ENCODE results near the gene RNPS1. TPM values are rescaled to one million over a fixed set of nuclear protein-coding genes. Genes with fewer than 3 reads are reported as not detected.

RNPS1 gene
- total and polyA plus RNA-seq, 4 experiments from 2014 or later = 151 to 267 (median 208) TPM

GRCh38 chr16:2297506-2297860 is 29.6 kb upstream of the RNPS1 start:
- intact Hi-C loops (cut with micrococcal nuclease) = no loop called here

DNA sequence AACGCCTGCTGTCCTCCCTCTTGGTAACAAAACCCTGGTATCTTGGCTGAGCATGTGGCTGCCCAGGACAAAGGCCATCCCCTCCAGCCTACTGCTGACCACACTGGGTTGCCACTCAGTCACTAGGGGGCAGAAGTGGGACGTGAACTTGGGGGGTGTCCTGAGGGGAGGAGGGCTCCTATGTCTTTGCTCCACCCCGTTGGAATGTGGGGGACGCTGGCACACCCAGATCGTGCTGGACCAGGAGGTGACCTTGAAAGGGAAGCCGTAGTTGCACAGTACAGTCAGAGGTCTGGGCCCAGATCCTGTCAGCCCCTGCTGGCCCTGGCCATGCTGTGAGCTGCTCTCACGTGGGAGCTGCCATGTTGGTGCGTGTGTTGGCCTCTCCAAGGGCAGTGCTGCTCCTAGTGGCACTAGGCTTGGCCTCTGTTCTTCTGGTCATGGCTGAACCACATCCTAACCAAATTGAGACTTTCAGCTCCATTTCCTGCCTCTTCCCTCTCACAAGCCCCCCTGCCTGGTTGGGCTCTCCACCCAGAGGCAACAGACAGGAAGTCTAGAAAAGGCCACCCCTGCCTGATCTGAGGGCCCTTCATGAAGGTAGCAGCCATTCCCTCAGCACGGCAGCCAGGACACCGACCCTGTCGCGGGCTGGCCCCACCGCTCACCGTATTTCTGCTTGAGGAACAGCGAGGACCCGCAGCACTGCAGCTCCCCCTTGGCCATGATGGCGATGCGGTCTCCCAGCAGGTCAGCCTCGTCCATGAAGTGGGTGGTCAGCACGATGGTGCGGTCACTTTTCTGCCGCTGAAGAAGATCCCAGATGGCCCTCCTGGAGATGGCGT is 29.0 kb upstream of the RNPS1 start:
- POLR2A ChIA-PET (ENCODE audit: partially characterized antibody) = no interaction called here
- intact Hi-C loops (cut with micrococcal nuclease) = no loop called here
- Mint-ChIP-seq H3K27ac (no peak overlapping the region), H3K27me3 (no peaks in the 10 kb centered on the region), H3K4me1 (no peaks in the 10 kb centered on the region), H3K9me3 (no peaks in the 10 kb centered on the region), H3K4me3 (no peak overlapping the region), H3K36me3 (peaks cover 0 to 3% of the 10 kb centered on the region in 2 donors)
- no peak for DNase-seq
- no peaks in the 10 kb centered on the region for H3K27me3 ChIP-seq (ENCODE audit: insufficient read depth, low read length)
- H3K9me3 ChIP-seq (ENCODE audit: control insufficient read depth in 1 of 2, low read length in 2 of 2) = no peaks in the 10 kb centered on the region
- H3K4me3 ChIP-seq (ENCODE audit: low read length in 2 of 2) = no peak overlapping the region
- no peaks in the 10 kb centered on the region for H3K4me1 ChIP-seq (ENCODE audit: insufficient read depth, low read length)
- no peak overlapping the region for H3K27ac ChIP-seq (ENCODE audit: low read depth, low read length)
- no peaks in the 10 kb centered on the region for H3K36me3 ChIP-seq (ENCODE audit: insufficient read depth, low read length)
- CTCF ChIA-PET (ENCODE audit: partially characterized antibody) = interaction anchor here (1.0 kb wide), 1 partner anchor 9 kb away, joined by 3 read pairs; no protein-coding TSS in a partner anchor

More at GRCh38 chr16:2297506-2297860, 29.6 kb upstream of the RNPS1 start:
- H3K27ac Mint-ChIP-seq = no peak overlapping the region
- no peaks in the 10 kb centered on the region for H3K4me1 ChIP-seq (ENCODE audit: insufficient read depth, low read length)
- POLR2A ChIA-PET (ENCODE audit: partially characterized antibody) = no interaction called here
- no peaks in the 10 kb centered on the region for H3K9me3 ChIP-seq (ENCODE audit: control insufficient read depth in 1 of 2, low read length in 2 of 2)
- no peaks in the 10 kb centered on the region for H3K36me3 Mint-ChIP-seq
- DNase-seq = no peak
- CTCF ChIA-PET (ENCODE audit: partially characterized antibody) = no interaction called here
- no peaks in the 10 kb centered on the region for H3K9me3 Mint-ChIP-seq
- H3K27me3 Mint-ChIP-seq = no peaks in the 10 kb centered on the region
- no peaks in the 10 kb centered on the region for H3K36me3 ChIP-seq (ENCODE audit: insufficient read depth, low read length)
- no peak overlapping the region for H3K4me3 Mint-ChIP-seq
- no peak overlapping the region for H3K27ac ChIP-seq (ENCODE audit: low read depth, low read length)
- no peaks in the 10 kb centered on the region for H3K27me3 ChIP-seq (ENCODE audit: insufficient read depth, low read length)
- no peaks in the 10 kb centered on the region for H3K4me1 Mint-ChIP-seq
- H3K4me3 ChIP-seq (ENCODE audit: low read length in 2 of 2) = no peak overlapping the region

DNA sequence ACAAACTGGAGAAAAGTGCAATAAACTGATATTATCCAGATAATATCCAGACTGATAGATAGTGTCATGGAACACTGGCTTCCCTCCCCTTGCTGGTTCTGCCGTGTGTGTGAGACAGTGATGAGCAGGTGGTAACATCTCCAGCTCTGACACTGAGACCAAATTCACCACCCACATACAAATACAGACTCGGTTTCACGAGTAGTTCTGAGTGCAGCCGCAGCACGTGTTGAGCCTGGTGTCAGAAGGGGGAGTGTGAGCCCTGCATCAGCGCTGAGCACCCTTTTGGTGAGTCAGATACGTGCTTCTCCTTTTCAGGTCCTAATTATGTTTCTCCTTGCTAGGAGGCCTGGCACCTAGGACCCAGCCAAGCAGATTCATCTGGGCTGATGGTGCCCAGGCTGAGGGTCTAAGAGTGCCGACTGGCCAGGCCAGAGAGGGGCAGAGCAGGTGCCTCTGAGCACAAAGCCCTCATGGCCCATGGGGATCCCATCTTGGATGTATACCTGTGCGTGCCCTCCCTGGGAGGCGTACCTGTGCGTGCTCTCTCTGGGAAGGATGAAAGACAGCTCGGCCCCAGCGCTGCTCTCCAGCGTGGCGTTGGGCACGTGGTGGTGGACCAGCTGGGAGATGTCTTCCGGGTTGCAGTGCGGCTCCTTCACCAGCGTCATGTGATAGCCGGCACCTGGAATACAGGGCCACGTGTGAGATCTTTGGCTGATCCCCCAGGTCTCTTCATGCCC is 27.3 kb upstream of the RNPS1 start:
- no peaks in the 10 kb centered on the region for H3K27me3 Mint-ChIP-seq

DNA sequence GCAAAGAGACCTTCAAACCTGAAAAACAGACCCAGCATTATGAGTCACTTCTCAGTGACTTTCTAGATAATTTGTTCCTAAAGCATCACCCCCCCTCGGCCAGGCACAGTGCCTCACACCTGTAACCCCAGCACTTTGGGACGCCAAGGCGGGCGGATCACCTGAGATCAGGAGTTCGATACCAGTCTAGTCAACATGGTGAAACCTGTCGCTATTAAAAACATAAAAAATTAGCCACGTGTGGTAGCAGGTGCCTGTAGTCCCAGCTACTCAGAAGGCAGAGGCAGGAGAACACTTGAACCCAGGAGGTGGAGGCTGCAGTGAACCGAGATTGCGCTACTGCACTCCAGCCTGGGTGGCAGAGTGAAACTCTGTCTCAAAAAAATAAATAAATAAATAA is 24.3 kb upstream of the RNPS1 start:
- H3K4me3 Mint-ChIP-seq = no peak overlapping the region
- DNase-seq = no peak
- CTCF ChIA-PET (ENCODE audit: partially characterized antibody) = no interaction called here
- no peaks in the 10 kb centered on the region for H3K9me3 Mint-ChIP-seq
- Histone ChIP-seq H3K4me1 (ENCODE audit: insufficient read depth, low read length) (no peaks in the 10 kb centered on the region), H3K36me3 (ENCODE audit: insufficient read depth, low read length) (no peaks in the 10 kb centered on the region), H3K4me3 (ENCODE audit: low read length in 2 of 2) (no peak overlapping the region), H3K27ac (ENCODE audit: low read depth, low read length) (no peak overlapping the region), H3K27me3 (ENCODE audit: insufficient read depth, low read length) (no peaks in the 10 kb centered on the region), H3K9me3 (ENCODE audit: control insufficient read depth in 1 of 2, low read length in 2 of 2) (no peaks in the 10 kb centered on the region)
- intact Hi-C loops (cut with micrococcal nuclease) = no loop called here
- no peaks in the 10 kb centered on the region for H3K4me1 Mint-ChIP-seq
- H3K27me3 Mint-ChIP-seq = no peaks in the 10 kb centered on the region
- POLR2A ChIA-PET (ENCODE audit: partially characterized antibody) = no interaction called here
- H3K36me3 Mint-ChIP-seq = peaks cover 8 to 9% of the 10 kb centered on the region in 2 donors
- no peak overlapping the region for H3K27ac Mint-ChIP-seq

More for the DNA sequence above, 27.3 kb upstream of the RNPS1 start:
- ChIA-PET CTCF (ENCODE audit: partially characterized antibody) (no interaction called here), POLR2A (ENCODE audit: partially characterized antibody) (no interaction called here)
- DNase-seq = no peak
- no peaks in the 10 kb centered on the region for H3K4me1 ChIP-seq (ENCODE audit: insufficient read depth, low read length)
- no peaks in the 10 kb centered on the region for H3K9me3 ChIP-seq (ENCODE audit: control insufficient read depth in 1 of 2, low read length in 2 of 2)
- H3K27me3 ChIP-seq (ENCODE audit: insufficient read depth, low read length) = no peaks in the 10 kb centered on the region
- no peak overlapping the region for H3K4me3 ChIP-seq (ENCODE audit: low read length in 2 of 2)
- intact Hi-C loops (cut with micrococcal nuclease) = no loop called here
- H3K36me3 Mint-ChIP-seq = peaks cover 5% of the 10 kb centered on the region in 2 donors
- H3K4me3 Mint-ChIP-seq = no peak overlapping the region
- no peak overlapping the region for H3K27ac Mint-ChIP-seq
- H3K9me3 Mint-ChIP-seq = no peaks in the 10 kb centered on the region
- H3K36me3 ChIP-seq (ENCODE audit: insufficient read depth, low read length) = no peaks in the 10 kb centered on the region
- H3K4me1 Mint-ChIP-seq = no peaks in the 10 kb centered on the region
- no peak overlapping the region for H3K27ac ChIP-seq (ENCODE audit: low read depth, low read length)

GRCh38 chr16:2289282-2289681 is 21.4 kb upstream of the RNPS1 start:
- ChIA-PET POLR2A (ENCODE audit: partially characterized antibody) (no interaction called here), CTCF (ENCODE audit: partially characterized antibody) (interaction anchor here (0.6 to 1.2 kb wide), 3 partner anchors 10 to 94 kb away, joined by 3 to 4 read pairs (median 3); no protein-coding TSS in a partner anchor)
- Mint-ChIP-seq H3K4me3 (no peak overlapping the region), H3K36me3 (peaks cover 8 to 9% of the 10 kb centered on the region in 2 donors), H3K27me3 (no peaks in the 10 kb centered on the region), H3K4me1 (no peaks in the 10 kb centered on the region), H3K27ac (no peak overlapping the region), H3K9me3 (no peaks in the 10 kb centered on the region)
- H3K4me3 ChIP-seq (ENCODE audit: low read length in 2 of 2) = no peak overlapping the region
- H3K27ac ChIP-seq (ENCODE audit: low read depth, low read length) = no peak overlapping the region
- no peaks in the 10 kb centered on the region for H3K4me1 ChIP-seq (ENCODE audit: insufficient read depth, low read length)
- no peak for DNase-seq
- H3K36me3 ChIP-seq (ENCODE audit: insufficient read depth, low read length) = no peaks in the 10 kb centered on the region
- no peaks in the 10 kb centered on the region for H3K9me3 ChIP-seq (ENCODE audit: control insufficient read depth in 1 of 2, low read length in 2 of 2)
- intact Hi-C loops (cut with micrococcal nuclease) = no loop called here
- H3K27me3 ChIP-seq (ENCODE audit: insufficient read depth, low read length) = no peaks in the 10 kb centered on the region

DNA sequence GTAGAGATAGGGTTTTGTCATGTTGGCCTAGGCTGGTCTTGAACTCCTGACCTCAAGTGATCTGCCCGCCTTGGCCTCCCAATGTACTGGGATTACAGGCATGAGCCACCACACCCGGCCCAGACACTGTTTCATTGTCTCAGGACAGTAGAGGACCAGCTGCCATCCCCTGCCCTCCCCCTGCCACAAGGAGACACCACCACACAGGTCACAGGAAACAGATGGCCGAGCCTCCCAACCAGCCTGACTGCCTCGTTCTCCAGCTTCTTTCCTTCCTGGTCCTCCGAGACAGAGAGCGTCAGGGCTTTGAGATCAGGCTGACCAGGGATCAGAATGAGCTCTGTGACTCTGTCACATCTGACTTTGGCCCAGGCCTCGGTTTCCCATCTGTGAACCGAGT is 20.8 kb upstream of the RNPS1 start:
- CTCF ChIA-PET (ENCODE audit: partially characterized antibody) = interaction anchor here (0.6 to 1.2 kb wide), 3 partner anchors 9 to 94 kb away, joined by 3 to 4 read pairs (median 3); no protein-coding TSS in a partner anchor
- Mint-ChIP-seq H3K4me1 (no peaks in the 10 kb centered on the region), H3K27me3 (no peaks in the 10 kb centered on the region), H3K36me3 (peaks cover 9 to 11% of the 10 kb centered on the region in 2 donors), H3K27ac (no peak overlapping the region), H3K9me3 (no peaks in the 10 kb centered on the region), H3K4me3 (no peak overlapping the region)
- Histone ChIP-seq H3K4me1 (ENCODE audit: insufficient read depth, low read length) (no peaks in the 10 kb centered on the region), H3K4me3 (ENCODE audit: low read length in 2 of 2) (no peak overlapping the region), H3K9me3 (ENCODE audit: control insufficient read depth in 1 of 2, low read length in 2 of 2) (no peaks in the 10 kb centered on the region), H3K27me3 (ENCODE audit: insufficient read depth, low read length) (no peaks in the 10 kb centered on the region), H3K27ac (ENCODE audit: low read depth, low read length) (no peak overlapping the region), H3K36me3 (ENCODE audit: insufficient read depth, low read length) (no peaks in the 10 kb centered on the region)
- intact Hi-C loops (cut with micrococcal nuclease) = no loop called here
- DNase-seq = no peak
- POLR2A ChIA-PET (ENCODE audit: partially characterized antibody) = no interaction called here

DNA sequence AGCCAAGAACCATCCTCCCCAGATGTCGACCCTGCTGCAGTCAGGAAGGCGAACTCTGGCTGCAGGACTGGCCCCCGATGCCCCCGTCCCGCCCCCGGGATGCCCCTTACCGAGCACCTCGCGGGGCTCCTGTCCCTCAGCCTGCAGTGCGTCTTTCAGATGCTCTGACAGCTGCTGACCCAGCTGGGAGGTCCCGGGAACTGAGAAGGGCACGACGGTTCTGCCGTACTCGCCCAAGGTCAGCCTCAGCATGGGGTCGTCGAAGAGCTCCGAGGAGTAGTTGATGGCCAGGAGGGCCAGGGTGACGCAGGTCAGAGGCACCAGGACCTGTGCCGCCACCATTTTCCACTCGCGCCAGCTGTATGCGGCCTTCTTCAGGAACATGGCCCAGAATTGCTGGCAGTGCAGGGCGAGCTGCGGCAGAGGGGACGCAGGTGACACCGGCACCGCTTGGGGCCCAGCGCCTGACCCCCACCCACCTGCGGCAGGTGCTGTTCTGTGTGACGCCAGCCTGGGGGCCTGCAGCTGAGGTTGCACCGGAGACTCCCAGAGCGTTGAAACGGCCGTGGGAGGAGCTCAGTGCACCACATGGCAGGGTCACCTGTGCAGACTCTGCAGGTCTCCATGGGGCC is 20.1 kb upstream of the RNPS1 start:
- H3K27me3 ChIP-seq (ENCODE audit: insufficient read depth, low read length) = no peaks in the 10 kb centered on the region
- Mint-ChIP-seq H3K27ac (no peak overlapping the region), H3K36me3 (peaks cover 11 to 14% of the 10 kb centered on the region in 2 donors), H3K27me3 (no peaks in the 10 kb centered on the region), H3K9me3 (no peaks in the 10 kb centered on the region), H3K4me3 (no peak overlapping the region), H3K4me1 (no peaks in the 10 kb centered on the region)
- H3K4me3 ChIP-seq (ENCODE audit: low read length in 2 of 2) = no peak overlapping the region
- intact Hi-C loops (cut with micrococcal nuclease) = no loop called here
- ChIA-PET POLR2A (ENCODE audit: partially characterized antibody) (no interaction called here), CTCF (ENCODE audit: partially characterized antibody) (interaction anchor here (1.2 kb wide), 1 partner anchor 9 kb away, joined by 4 read pairs; no protein-coding TSS in a partner anchor)
- H3K9me3 ChIP-seq (ENCODE audit: control insufficient read depth in 1 of 2, low read length in 2 of 2) = no peaks in the 10 kb centered on the region
- no peaks in the 10 kb centered on the region for H3K4me1 ChIP-seq (ENCODE audit: insufficient read depth, low read length)
- no peaks in the 10 kb centered on the region for H3K36me3 ChIP-seq (ENCODE audit: insufficient read depth, low read length)
- DNase-seq = no peak
- no peak overlapping the region for H3K27ac ChIP-seq (ENCODE audit: low read depth, low read length)

Measured in CD4-positive, alpha-beta memory T cell (primary cell).